DOHH2 (cell line): ENCODE measurements around the gene IFITM10.

Source experiments
- H3F3A ChIP-seq: fragments of 200-600 bp; sonication (generic), shearing (Covaris generic); 2 replicates; pipeline ENCODE4 v1.6.0; 2016; ENCODE audit warnings: antibody characterized with exemption, mild to moderate bottlenecking; ENCODE audit not compliant: control insufficient read depth, insufficient read depth
- H3K27ac ChIP-seq: fragments of 200-600 bp; sonication (generic); 2 replicates; pipeline ENCODE4 v1.5.1; 2014; ENCODE audit warnings: low read depth, mild to moderate bottlenecking, low read length, moderate library complexity
- H3K27me3 ChIP-seq: fragments of 200-600 bp; sonication (generic); 2 replicates; pipeline ENCODE4 v1.6.1; 2014; ENCODE audit warnings: mild to moderate bottlenecking, low read length, mixed read lengths; ENCODE audit not compliant: control insufficient read depth
- H3K36me3 ChIP-seq: fragments of 200-600 bp; sonication (generic); 2 replicates; pipeline ENCODE4 v1.6.1; 2014; ENCODE audit warnings: mild to moderate bottlenecking, low read length, moderate library complexity, mixed read lengths; ENCODE audit not compliant: control insufficient read depth
- H3K4me1 ChIP-seq: fragments of 200-600 bp; sonication (generic); 2 replicates; pipeline ENCODE4 v1.6.1; 2014; ENCODE audit warnings: mild to moderate bottlenecking, low read length, mixed read lengths; ENCODE audit not compliant: control insufficient read depth
- H3K4me2 ChIP-seq: fragments of 200-600 bp; sonication (generic); 2 replicates; pipeline ENCODE4 v1.6.0; 2014; ENCODE audit warnings: mild to moderate bottlenecking, low read length, moderate library complexity
- H3K4me3 ChIP-seq: fragments of 200-600 bp; sonication (generic); 2 replicates; pipeline ENCODE4 v1.5.1; 2014; ENCODE audit warnings: mild to moderate bottlenecking, low read length, mixed read lengths
- H3K79me2 ChIP-seq: fragments of 200-600 bp; sonication (generic); 2 replicates; pipeline ENCODE4 v1.6.1; 2014; ENCODE audit warnings: mild to moderate bottlenecking, low read length, mixed read lengths; ENCODE audit not compliant: control insufficient read depth
- H3K9me2 ChIP-seq: fragments of 200-600 bp; sonication (generic); replicated peaks from 2 replicates; pipeline ENCODE4 v1.6.1; 2014; ENCODE audit warnings: mild to moderate bottlenecking, low read length, mixed read lengths; ENCODE audit not compliant: control insufficient read depth
- H3K9me3 ChIP-seq: fragments of 200-600 bp; sonication (generic); 2 replicates; pipeline ENCODE4 v1.6.1; 2014; ENCODE audit warnings: antibody characterized with exemption, low read length, mixed read lengths; ENCODE audit not compliant: control insufficient read depth, insufficient read depth
- H4K20me1 ChIP-seq: fragments of 200-600 bp; sonication (generic); 2 replicates; pipeline ENCODE4 v1.6.0; 2014; ENCODE audit warnings: low read depth, mild to moderate bottlenecking, antibody characterized with exemption, low read length, moderate library complexity; ENCODE audit not compliant: control insufficient read depth, insufficient read depth
- EZH2phosphoT487 ChIP-seq: fragments of 200-600 bp; sonication (generic); IDR thresholded peaks from 2 replicates; pipeline ENCODE4 v1.6.1; 2017; ENCODE audit warnings: borderline replicate concordance, mild to moderate bottlenecking, antibody characterized with exemption, low read length, moderate library complexity, mixed read lengths
- TF ChIP-seq, protein P1 (sequence below): fragments of 200-600 bp; sonication (generic); IDR thresholded peaks from one replicate; pipeline ENCODE4 v1.5.1; 2014; ENCODE audit warnings: antibody characterized with exemption, mild to moderate bottlenecking, low read depth, low read length; ENCODE audit not compliant: poor library complexity, severe bottlenecking

The IFITM10 gene

GRCh38 chr11:1745701-1746320 is 4.6 kb downstream of the IFITM10 start:
- H3K36me3 ChIP-seq, result no peaks in the 10 kb centered on the region
- H3F3A ChIP-seq, result no peaks in the 10 kb centered on the region

DNA sequence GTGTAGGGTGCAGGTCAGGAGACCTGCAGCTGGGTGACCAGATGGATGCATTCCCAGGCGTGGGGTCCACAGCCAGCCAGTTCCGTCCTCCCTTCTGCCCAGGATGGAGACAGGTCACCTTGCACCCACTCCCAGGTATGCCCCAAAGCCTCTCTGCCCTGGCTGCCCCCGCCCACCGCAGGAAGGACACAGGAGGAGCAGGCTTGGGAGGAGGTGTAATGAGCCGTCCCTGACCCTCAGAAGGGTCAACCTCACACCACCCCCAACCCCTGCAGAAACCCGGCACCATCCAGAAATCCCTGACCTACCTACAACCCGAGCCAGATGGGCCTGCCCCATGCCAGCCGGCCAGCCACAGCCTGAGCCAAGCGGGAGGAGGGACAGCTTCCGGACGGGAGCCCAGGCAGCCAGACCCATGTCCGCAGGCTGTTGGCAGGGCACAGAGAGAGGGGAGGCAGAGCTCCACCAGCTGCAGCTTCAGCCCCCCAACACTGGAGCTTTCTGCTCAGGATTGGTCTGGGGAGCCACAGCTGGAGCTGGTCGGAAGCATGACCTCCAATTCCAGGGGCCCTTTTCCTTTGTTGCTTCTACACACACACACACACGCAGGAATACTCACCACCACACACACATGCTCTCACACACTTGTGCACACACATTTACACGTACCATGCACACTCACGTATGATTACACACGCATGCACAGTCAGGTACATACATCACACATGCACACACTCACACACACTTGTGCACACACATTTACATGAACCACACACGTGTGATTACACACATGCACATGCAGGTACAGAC is 5.3 kb downstream of the IFITM10 start:
- Histone ChIP-seq H3K79me2 (no peaks in the 10 kb centered on the region), H3K27ac (no peak overlapping the region), H3K4me1 (no peaks in the 10 kb centered on the region), H3K9me2 (no peaks in the 10 kb centered on the region), H3F3A (no peaks in the 10 kb centered on the region), H4K20me1 (no peaks in the 10 kb centered on the region), H3K4me2 (no peak overlapping the region), H3K9me3 (peaks cover 17% of the 10 kb centered on the region; the same call in 1 of the 2 replicates), H3K27me3 (no peaks in the 10 kb centered on the region), H3K36me3 (no peaks in the 10 kb centered on the region), H3K4me3 (no peak overlapping the region)
- TF ChIP-seq EZH2phosphoT487, result no peak
- TF ChIP-seq, protein P1, sequence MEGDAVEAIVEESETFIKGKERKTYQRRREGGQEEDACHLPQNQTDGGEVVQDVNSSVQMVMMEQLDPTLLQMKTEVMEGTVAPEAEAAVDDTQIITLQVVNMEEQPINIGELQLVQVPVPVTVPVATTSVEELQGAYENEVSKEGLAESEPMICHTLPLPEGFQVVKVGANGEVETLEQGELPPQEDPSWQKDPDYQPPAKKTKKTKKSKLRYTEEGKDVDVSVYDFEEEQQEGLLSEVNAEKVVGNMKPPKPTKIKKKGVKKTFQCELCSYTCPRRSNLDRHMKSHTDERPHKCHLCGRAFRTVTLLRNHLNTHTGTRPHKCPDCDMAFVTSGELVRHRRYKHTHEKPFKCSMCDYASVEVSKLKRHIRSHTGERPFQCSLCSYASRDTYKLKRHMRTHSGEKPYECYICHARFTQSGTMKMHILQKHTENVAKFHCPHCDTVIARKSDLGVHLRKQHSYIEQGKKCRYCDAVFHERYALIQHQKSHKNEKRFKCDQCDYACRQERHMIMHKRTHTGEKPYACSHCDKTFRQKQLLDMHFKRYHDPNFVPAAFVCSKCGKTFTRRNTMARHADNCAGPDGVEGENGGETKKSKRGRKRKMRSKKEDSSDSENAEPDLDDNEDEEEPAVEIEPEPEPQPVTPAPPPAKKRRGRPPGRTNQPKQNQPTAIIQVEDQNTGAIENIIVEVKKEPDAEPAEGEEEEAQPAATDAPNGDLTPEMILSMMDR, result no peak

More at GRCh38 chr11:1745701-1746320, 4.6 kb downstream of the IFITM10 start:
- no peaks in the 10 kb centered on the region for H4K20me1 ChIP-seq
- H3K4me1 ChIP-seq, result no peaks in the 10 kb centered on the region
- H3K4me3 ChIP-seq, result no peak overlapping the region
- no peak overlapping the region for H3K27ac ChIP-seq
- TF ChIP-seq, protein P1, result no peak
- no peaks in the 10 kb centered on the region for H3K9me2 ChIP-seq
- H3K4me2 ChIP-seq, result no peak overlapping the region
- no peaks in the 10 kb centered on the region for H3K27me3 ChIP-seq
- no peaks in the 10 kb centered on the region for H3K79me2 ChIP-seq
- peaks cover 17% of the 10 kb centered on the region; the same call in 1 of the 2 replicates for H3K9me3 ChIP-seq

DNA sequence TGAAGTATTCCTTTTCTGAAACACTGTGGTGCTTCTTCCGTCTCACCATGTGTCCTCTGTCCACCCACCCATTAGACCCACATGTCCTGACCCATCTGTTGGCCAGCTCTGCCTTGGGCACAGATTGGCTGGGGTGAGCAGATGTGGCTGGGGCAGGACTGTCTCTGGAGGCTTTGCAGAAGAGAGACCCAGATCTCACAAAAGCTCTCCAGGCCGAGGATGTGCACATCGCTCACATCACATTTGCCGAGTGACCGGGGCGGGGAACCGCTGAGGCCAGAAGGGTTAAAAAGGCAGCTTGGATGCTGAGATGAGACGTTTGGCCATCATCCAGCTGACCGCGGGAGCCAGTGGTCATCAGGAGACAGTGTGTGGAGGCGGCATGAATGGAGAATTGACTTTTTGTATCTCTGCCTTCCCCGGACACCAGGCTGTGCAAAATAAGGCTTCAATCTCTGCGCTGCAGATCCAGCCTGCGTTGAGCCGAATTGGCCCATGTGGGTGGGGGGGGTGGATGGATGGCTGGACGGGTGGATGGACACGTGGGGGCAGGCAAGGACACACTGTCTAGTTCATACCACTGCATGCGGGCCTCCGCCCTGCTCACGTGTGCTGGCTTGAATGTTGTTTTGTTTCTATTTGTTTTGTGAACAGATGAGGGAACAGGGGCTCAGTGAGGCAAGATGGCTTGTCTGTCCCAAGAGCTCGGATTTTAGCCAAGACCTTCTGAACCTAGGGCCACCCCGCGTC is 6.1 kb downstream of the IFITM10 start:
- Histone ChIP-seq H3K36me3 (no peaks in the 10 kb centered on the region), H3K4me3 (no peak overlapping the region), H3K27me3 (no peaks in the 10 kb centered on the region), H3K9me2 (no peaks in the 10 kb centered on the region), H3K27ac (no peak overlapping the region), H3K4me1 (no peaks in the 10 kb centered on the region), H3K4me2 (no peak overlapping the region), H4K20me1 (no peaks in the 10 kb centered on the region), H3K79me2 (no peaks in the 10 kb centered on the region), H3K9me3 (peaks cover 17% of the 10 kb centered on the region; the same call in 1 of the 2 replicates), H3F3A (no peaks in the 10 kb centered on the region)
- TF ChIP-seq, protein P1, result no peak
- TF ChIP-seq EZH2phosphoT487, result no peak
